Mucosa of stomach (tissue), 1 donor: Measurements from ENCODE around the gene ANTKMT.

Experiments used
- H3K27me3 ChIP-seq: one replicate; pipeline ENCODE4 v1.7.0; 2013; ENCODE audit warnings: mild to moderate bottlenecking, low read length; ENCODE audit not compliant: control insufficient read depth, insufficient read depth
- H3K36me3 ChIP-seq: one replicate; pipeline ENCODE4 v1.7.0; 2013; ENCODE audit warnings: low read length; ENCODE audit not compliant: control insufficient read depth, insufficient read depth
- H3K4me1 ChIP-seq: one replicate; pipeline ENCODE4 v1.7.0; 2013; ENCODE audit warnings: mild to moderate bottlenecking, low read length; ENCODE audit not compliant: control insufficient read depth, insufficient read depth
- H3K4me3 ChIP-seq: one replicate; pipeline ENCODE4 v1.7.0; 2013; ENCODE audit warnings: low read length
- H3K9ac ChIP-seq: one replicate; pipeline ENCODE4 v1.7.0; 2013; ENCODE audit warnings: mild to moderate bottlenecking, low read length, moderate library complexity
- H3K9me3 ChIP-seq: one replicate; pipeline ENCODE4 v1.7.0; 2013; ENCODE audit warnings: mild to moderate bottlenecking, low read length, moderate library complexity; ENCODE audit not compliant: control insufficient read depth
- donor health status: Pancreatic carcinoma.

The ANTKMT gene

DNA sequence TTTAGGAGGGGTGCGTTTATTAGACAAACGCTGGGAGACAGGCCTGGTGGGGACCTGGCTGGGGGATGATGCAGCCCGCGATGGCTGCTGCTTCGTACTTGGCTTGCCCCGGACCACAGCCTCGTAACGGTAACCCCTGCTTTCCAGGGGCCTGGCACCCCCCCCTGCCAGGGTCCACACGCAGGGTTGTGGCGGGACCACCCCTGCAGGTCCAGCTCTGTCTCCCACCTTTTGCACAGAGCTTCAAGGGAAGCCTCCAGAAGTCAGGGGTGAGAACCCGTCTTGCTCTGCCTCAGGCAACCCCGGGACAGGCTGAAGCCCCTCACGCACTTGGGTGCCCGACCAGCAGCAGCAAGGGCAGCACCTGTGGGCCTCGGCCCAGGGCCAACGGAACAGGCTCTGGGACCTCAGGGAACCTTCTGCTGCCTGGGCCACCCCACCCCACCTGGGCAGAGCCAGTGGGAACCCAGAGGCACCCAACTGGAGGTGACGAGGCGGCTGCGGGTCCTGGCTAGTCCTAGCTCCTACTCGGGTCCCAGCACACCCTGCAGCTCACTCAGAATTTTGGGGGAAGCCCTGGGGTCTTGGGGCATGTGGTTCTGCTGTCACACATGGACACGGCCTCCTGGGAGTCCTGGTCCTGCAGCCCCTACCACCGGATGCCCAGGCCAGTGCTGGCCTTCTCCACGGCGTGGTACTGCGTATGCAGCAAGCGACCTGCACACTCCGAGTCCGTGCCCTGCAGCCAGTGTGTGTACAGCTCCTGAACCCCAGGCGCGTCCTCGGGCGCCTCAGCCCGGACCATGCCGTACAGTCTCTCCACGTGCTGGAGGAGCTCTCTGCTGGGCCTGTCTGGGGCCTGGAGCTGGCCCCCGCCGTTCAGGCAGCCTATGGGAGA lies 9.1 kb downstream of the ANTKMT start:
- no peaks in the 10 kb centered on the region for H3K9me3 ChIP-seq
- H3K36me3 ChIP-seq = no peaks in the 10 kb centered on the region
- H3K4me3 ChIP-seq = no peak overlapping the region
- peaks cover 16% of the 10 kb centered on the region for H3K27me3 ChIP-seq
- H3K9ac ChIP-seq = no peak overlapping the region
- H3K4me1 ChIP-seq = peaks cover 19% of the 10 kb centered on the region

DNA sequence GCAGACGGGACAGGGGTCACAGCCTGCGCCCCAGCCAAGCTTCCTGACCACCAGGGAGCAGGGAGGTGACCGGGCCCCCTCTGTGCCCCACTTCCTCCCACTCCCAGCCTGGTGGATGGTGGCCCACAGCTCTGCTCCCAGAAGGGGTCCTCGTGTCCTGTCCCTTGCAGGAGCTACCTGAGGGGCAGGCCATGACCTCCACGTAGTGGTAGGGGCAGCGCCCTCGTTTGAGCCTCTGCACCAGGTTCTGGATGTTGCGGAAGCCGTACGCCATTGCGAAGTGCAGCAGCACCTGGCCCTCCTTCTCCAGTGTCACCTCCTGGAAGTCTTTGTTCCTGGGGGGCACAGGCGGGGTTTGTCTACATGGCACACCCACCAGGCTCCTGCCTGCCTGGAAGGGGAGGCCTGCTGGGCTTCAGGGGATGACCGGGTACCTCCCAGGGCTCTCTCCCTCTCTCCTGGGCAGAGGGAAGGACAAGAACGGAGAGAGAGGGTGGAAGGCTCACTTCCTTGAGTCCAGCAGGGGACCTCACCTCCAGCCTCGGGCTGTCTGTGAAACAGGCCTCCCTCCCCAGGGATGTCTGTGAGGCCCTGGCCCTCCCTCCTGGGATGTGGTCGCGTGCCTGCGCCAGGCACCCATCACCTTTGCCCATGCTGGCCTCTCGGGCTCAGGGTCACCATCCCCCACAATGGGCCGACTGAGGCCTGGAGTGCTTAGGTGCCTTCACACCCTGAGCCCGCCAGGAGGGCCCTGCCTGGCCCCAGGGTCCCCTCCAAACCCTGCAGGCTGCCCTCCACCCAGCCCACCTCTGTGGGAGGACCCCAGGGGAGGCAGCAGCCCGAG lies 9.9 kb downstream of the ANTKMT start:
- Histone ChIP-seq H3K4me3 (no peak overlapping the region), H3K27me3 (peaks cover 7% of the 10 kb centered on the region), H3K9ac (no peak overlapping the region), H3K4me1 (peaks cover 16% of the 10 kb centered on the region), H3K36me3 (no peaks in the 10 kb centered on the region), H3K9me3 (no peaks in the 10 kb centered on the region)

DNA sequence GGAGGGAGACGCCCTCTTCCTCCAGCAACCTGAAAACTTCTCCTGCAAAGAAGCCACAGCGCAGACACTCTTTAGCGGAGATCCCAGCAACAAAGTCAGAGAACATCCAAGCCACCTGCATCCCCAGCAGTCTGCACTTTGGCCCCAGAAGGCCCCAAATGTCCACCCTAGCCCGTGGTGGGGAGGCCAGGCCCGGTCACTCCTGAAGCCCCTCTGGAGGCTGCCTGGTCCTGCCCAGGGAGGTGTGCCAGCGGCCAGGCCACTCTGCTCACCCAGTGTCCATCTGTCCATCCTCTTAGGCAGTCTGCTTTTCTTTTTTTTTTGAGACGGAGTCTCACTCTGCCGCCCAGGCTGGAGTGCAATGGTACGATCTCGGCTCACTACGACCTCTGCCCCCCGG lies 11.4 kb downstream of the ANTKMT start:
- Histone ChIP-seq H3K9me3 (no peaks in the 10 kb centered on the region), H3K27me3 (no peaks in the 10 kb centered on the region), H3K9ac (no peak overlapping the region), H3K4me3 (no peak overlapping the region), H3K4me1 (peaks cover 6% of the 10 kb centered on the region), H3K36me3 (no peaks in the 10 kb centered on the region)

DNA sequence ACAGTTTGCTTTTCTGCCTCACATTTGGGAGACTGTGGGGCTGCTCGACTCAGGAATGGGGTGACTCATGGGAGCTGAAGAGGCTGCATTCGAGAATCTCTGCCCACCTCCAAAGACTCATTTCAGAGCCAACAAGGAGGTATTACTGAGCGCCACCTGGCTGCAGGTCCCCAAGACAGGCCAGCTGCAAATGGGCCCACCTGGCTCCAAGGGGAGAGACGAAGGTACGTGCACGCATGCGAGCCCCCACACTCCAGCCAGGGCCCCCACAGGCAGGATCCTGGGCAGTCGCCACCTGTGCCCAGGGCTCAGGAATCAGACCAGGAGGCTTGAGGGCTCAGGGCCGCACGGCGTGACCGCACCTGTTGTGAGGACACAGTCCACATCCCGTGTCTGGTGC lies 12.0 kb downstream of the ANTKMT start:
- H3K9ac ChIP-seq = no peak overlapping the region
- no peak overlapping the region for H3K4me3 ChIP-seq
- no peaks in the 10 kb centered on the region for H3K36me3 ChIP-seq
- H3K9me3 ChIP-seq = no peaks in the 10 kb centered on the region
- H3K4me1 ChIP-seq = peaks cover 5% of the 10 kb centered on the region
- H3K27me3 ChIP-seq = no peaks in the 10 kb centered on the region

DNA sequence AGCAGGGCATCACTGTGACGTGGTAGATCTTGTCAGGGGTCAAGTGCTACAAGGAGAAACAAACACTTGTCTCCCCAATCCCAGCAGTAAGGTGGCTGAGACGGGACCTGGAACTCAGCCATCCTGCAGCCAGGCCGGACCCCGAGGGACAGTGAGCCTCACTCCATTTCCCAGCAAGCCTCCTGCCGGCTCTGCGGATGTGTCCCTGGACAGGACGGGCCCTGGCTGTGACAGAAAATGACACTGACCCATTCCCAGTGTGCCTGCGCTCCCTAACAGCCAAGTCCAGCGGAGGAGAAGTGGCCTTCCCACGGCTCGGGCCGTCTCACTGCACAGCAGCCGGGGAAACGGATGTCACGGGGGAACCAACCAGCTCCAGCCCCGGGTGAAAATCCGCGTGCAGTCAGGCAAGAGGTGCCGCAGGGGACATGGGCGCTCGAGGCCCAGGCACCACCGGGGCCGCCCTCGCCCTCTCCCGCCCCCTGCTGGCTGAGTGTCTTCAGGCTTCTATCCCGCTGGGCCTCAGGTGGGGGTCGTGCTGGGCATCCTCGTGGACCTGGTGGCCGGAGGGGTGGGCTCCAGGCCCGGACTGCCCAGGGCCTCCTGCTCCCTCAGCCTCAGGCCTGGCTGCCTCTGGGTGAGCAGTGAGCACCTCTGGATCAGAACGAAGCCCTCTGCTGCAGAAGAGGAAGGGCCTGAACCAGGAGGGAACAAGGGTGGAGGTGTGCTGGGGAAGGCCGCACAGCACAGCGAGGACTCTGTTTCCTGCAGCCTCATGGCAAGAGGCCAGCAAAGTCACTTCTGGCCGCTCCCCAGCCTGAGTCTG lies 12.6 kb downstream of the ANTKMT start:
- Histone ChIP-seq H3K36me3 (no peaks in the 10 kb centered on the region), H3K9ac (no peak overlapping the region), H3K27me3 (no peaks in the 10 kb centered on the region), H3K9me3 (no peaks in the 10 kb centered on the region), H3K4me3 (no peak overlapping the region), H3K4me1 (peaks cover 3% of the 10 kb centered on the region)

DNA sequence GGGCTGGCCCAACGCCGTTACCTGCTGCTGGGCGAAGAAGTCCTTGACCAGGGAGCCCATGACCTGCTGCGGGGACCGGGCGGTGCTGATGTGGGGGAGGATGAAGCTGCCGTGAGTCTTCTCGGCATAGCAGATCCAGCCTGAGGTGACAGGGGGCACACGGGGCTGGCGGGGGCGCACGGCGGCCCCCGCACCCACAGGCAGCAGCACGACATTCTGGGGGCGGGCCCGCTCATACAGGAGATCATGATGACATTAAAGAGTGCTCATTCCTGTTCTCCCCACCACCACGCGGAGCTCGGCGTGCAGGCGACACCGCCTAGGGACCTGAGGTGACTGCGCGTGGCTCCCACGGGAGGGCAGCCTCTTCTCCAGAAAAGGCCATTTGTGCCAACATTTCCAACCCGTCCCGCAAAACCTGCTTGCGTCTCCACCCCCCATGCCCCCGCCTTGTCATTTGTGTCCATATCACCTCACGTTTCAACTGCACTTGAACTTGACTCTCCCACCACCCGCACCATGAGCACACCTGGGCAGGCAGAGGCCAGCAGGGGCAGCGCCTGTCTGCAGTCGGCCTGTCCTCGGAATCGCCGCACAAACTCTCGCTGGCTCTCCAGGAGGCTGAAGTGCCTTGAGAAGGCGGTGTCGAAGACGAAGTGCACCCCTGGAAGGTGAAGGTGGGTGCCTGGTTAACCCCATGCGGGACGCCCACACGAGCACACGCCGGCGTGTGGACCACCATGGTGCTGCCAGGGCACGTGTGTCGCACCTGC lies 13.4 kb downstream of the ANTKMT start:
- no peaks in the 10 kb centered on the region for H3K27me3 ChIP-seq

DNA sequence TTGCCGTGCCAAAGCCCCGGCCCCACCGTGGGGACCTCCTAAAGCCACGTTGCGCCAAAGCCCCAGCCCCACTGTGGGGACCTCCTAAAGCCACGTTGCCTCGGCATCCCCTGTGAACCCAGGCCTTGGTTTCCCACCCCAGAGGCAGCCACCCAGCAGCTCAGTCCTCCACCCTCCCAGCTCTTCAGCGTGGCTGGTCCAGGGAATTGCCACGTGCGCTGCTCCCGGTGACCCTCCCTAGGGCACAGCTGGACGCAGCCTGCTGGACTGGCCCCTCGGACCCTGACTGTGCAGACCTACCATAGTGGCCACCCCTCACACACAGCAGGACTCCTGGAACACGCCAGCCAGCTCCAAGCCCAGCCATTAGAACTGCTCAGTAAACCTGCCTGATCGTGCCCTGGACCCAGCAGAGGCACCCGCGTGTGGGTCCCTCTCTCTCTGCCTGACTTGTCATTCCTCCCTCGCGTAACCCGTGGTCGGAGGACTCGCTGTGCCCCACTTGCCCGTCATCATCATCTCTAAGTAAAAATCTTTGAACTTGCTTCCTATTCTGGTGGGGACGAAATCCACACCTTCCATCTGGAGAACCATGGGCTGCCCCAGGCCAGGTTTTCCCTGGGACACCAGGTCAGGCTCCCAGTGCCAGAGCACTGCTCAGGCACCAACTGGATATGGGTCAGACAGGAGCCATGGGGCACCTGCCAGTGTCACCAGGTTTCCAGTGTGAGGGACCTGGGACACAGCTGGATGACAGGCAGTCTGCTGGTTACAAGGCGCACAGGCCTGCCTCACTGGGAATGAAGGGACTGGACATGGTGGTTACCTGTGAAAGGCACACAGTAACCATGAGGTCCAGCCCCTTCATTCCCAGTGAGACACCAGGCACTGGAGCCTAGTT lies 14.3 kb downstream of the ANTKMT start:
- no peaks in the 10 kb centered on the region for H3K36me3 ChIP-seq
- no peak overlapping the region for H3K9ac ChIP-seq
- no peaks in the 10 kb centered on the region for H3K9me3 ChIP-seq
- peaks cover 11% of the 10 kb centered on the region for H3K4me1 ChIP-seq
- H3K27me3 ChIP-seq = no peaks in the 10 kb centered on the region
- no peak overlapping the region for H3K4me3 ChIP-seq

More for the DNA sequence above, 13.4 kb downstream of the ANTKMT start:
- Histone ChIP-seq H3K4me1 (peaks cover 3% of the 10 kb centered on the region), H3K4me3 (no peak overlapping the region), H3K36me3 (no peaks in the 10 kb centered on the region), H3K9ac (no peak overlapping the region), H3K9me3 (no peaks in the 10 kb centered on the region)

DNA sequence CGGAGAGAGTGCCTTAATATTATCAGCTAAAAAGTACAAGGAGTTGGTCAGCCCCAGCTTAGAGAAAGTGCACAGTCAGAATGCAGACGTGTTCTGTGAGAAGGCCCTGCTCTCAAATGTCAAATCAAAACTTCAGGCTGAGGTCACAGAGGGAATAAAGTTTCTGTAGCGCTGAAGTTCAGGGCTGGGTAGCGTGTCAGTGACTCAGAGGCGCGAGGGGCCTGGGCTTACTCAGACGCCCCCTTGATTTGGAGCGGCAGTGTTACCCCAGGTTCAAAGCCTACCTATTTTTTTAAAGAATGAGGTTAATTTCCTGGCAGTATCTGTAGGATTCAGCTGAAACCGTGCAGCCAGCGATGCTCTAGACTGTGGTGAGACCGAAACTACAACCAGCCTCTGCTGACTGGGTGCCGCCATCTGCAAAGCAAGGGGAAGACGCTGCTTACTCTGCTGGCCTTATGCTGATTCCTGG lies 15.1 kb downstream of the ANTKMT start:
- H3K36me3 ChIP-seq = no peaks in the 10 kb centered on the region
- no peak overlapping the region for H3K4me3 ChIP-seq
- no peak overlapping the region for H3K9ac ChIP-seq
- H3K9me3 ChIP-seq = no peaks in the 10 kb centered on the region
- no peaks in the 10 kb centered on the region for H3K27me3 ChIP-seq
- peaks cover 11% of the 10 kb centered on the region for H3K4me1 ChIP-seq

DNA sequence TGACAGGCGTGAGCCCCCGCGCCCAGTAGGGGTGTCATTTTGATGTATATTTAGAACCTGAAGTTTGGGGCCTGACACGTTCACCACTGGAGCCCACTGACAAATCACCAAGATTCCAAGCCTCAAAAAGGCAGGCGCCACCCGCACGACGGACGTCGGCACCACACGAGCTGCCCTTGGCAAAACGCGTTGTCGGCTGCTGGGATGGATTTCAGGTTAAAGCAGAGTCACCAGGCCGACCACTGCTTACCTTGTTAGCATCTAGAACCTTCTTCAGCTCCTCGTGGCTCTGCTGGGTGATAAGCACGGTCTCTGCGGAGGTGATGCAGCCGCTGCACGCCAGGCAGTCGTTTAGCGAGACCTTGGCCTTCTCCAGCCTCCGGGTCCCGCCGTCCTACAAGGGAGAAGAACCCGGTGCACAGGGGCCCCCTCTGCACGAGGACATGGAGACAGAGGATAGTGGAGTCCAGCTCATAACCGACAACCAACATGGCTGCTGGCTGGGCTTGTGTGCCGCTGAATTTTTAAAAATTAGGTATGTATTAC lies 16.1 kb downstream of the ANTKMT start:
- H3K4me3 ChIP-seq = no peak overlapping the region
- H3K4me1 ChIP-seq = peaks cover 11% of the 10 kb centered on the region
- H3K27me3 ChIP-seq = no peaks in the 10 kb centered on the region
- H3K9ac ChIP-seq = no peak overlapping the region
- H3K36me3 ChIP-seq = no peaks in the 10 kb centered on the region
- H3K9me3 ChIP-seq = no peaks in the 10 kb centered on the region
